Cardiac fibroblast (primary cell): ENCODE measurements around the gene TIGD2.

Experiments
- DNase-seq, 2 donors: peaks; one replicate each; pipeline versions ENCODE4 v3.0.0 to v3.0.0-alpha.2; 2010; ENCODE audit warnings: low read depth in 2 of 2
- H3K4me3 ChIP-seq, 2 donors: replicated peaks in 1 of 2; 1 replicate in 1 of 2; 2 replicates in 1 of 2; pipeline ENCODE4 v1.5.1; 2011; ENCODE audit warnings: low read depth in 2 of 2, low read length in 2 of 2, mild to moderate bottlenecking in 2 of 2, moderate library complexity in 1 of 2
- TF ChIP-seq, protein P1 (sequence below): IDR thresholded peaks from one replicate; pipeline ENCODE4 v1.5.1; 2011; ENCODE audit warnings: low read depth, mild to moderate bottlenecking, low read length, inconsistent platforms

Gene TIGD2

DNA sequence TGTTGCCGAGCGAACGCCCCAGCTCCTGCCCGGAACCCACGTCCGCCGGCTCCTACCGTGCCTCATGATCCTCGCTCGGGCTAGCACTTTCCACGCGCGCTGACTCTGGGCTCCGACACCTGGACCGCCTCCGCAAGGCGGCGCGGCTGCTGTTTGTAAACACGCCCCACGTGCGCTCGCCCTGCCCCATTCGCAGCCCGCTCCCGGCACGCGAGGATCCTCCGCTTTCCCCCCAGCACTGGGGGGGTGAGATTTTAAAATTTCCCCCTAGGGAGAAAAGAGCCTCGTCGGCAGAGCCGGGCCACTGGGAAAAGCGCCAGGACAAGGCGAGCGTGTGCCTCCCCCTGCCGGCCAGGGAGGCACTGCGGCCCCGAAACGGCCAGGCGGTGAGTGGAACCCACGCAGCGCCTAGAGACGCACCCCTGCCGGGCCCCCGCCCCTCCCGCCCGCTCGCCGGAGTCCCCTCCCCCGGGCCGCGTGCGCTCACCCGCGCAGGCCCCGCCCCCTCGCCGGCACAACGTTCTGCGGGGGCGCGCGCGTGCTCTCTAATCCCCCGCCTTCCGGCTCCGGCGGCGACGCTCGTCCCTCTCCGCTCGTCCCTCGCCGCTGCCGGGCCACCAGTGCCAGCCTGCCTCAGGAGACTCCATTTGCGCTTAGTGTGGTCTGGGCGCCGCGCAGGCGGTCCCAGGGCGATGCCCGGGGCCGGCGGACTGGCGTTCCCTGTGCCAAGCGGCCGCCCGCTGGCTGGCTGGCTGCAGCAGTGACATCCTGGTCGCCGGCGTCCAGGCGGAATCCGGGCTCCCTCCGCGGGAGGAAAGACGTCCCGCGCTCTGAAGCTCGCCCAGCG is at the start of gene TIGD2:
TIGD2 (plus strand) TSS at position 548 of the 847 bp plus-strand sequence. CDS start 1,442 bp downstream, outside the sequence.
- DNase-seq: peak; percentile 83 to 92
- H3K4me3 ChIP-seq: peak within 1 kb of the TSS; percentile 76 to 80
- TF ChIP-seq, protein P1, sequence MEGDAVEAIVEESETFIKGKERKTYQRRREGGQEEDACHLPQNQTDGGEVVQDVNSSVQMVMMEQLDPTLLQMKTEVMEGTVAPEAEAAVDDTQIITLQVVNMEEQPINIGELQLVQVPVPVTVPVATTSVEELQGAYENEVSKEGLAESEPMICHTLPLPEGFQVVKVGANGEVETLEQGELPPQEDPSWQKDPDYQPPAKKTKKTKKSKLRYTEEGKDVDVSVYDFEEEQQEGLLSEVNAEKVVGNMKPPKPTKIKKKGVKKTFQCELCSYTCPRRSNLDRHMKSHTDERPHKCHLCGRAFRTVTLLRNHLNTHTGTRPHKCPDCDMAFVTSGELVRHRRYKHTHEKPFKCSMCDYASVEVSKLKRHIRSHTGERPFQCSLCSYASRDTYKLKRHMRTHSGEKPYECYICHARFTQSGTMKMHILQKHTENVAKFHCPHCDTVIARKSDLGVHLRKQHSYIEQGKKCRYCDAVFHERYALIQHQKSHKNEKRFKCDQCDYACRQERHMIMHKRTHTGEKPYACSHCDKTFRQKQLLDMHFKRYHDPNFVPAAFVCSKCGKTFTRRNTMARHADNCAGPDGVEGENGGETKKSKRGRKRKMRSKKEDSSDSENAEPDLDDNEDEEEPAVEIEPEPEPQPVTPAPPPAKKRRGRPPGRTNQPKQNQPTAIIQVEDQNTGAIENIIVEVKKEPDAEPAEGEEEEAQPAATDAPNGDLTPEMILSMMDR: peak; percentile 70

DNA sequence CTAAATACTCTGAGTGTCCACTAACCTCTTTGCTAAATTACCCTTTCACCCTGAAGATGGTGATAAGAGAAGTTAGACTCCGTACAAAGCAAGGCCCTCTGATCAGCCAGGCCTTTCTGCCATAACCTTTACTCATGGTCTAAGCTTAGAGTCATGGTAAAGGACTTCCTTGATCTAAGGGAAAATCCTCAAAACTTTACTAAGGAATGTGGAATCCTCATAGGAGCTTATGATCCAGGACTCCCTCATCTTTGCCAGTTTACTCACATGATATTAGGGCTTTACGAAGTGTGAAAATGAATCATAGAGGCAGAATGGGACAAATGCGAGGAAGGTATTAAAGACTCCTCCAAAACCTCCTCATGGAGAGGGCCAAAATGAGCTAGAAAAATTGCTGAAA is 46.5 kb upstream of the TIGD2 start:
- peak in 1 of 2 donors; percentile 11 for DNase-seq
- TF ChIP-seq, protein P1: no peak
- H3K4me3 ChIP-seq: no peak overlapping the region

DNA sequence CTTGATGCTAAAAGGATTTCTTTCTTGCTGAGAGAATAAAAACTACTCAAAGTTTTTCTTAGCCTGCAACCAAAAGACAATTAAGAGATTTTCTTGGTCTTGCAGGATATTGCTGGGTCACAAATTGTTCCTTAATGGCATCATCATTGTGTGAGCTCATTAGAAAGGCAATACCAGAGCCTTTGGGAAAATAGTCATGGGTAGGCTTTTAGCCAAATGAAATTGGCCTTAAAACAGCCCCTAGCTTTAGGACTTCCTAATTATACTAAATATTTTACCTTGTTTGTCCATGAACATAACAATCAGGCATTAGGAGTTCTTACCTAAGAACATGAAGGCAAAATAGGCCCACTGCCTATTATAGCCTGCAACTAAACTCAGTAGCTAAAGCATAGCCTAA is 43.9 kb upstream of the TIGD2 start:
- TF ChIP-seq, protein P1: no peak
- H3K4me3 ChIP-seq: no peak overlapping the region
- DNase-seq: peak in 1 of 2 donors; percentile 19

- DNase-seq: no peak
- TF ChIP-seq, protein P1: no peak
- H3K4me3 ChIP-seq: no peak overlapping the region
Measured at GRCh38 chr4:89069481-89069880, 41.9 kb upstream of the TIGD2 start.

- H3K4me3 ChIP-seq: no peak overlapping the region
- no peak for DNase-seq
- TF ChIP-seq, protein P1: no peak
Measured at GRCh38 chr4:89070041-89070440, 41.3 kb upstream of the TIGD2 start.

DNA sequence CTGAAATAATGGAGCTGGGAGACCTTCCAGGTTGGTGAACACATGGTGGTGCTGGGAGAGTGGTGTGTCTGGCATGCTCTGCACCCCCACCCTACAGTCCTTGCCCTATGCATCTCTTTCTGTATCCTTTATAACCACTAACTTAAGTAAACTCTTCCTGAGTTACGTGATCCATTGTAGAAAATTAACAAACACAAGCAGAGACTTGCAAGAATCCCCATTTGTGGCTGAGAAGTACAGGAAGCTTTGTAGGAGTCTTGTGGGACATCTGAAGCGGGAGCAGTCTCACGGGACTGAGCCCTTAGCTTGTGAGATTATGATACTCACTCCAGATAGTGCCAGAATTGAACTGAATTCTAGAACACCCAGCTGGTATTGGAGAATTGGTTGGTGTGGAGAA is 40.0 kb upstream of the TIGD2 start:
- no peak for DNase-seq
- TF ChIP-seq, protein P1: no peak
- no peak overlapping the region for H3K4me3 ChIP-seq
